CD14-positive monocyte (primary cell): ENCODE results near the gene IFITM2. TPM values are rescaled to one million over a fixed set of nuclear protein-coding genes. Genes with fewer than 3 reads are reported as not detected.
A peak's percentile ranks its signal among the peaks of the same experiment; 100 is the strongest.

ENCODE experiments used
- DNase-seq, 3 donors: peaks; one replicate each; pipeline ENCODE4 v3.0.0-alpha.2; 2011 to 2022
- H2AFZ ChIP-seq: 2 replicates; pipeline ENCODE4 v1.6.0; 2012; ENCODE audit warnings: mild to moderate bottlenecking, low read depth, low read length, inconsistent platforms; ENCODE audit not compliant: insufficient read depth, poor library complexity, severe bottlenecking
- H3K27ac ChIP-seq, 2 donors: 1 replicate in 1 of 2; 2 replicates in 1 of 2; pipeline ENCODE4 v1.5.1; 2012 to 2013; ENCODE audit warnings: low read length in 2 of 2, control low read depth in 1 of 2, inconsistent platforms in 1 of 2, low read depth in 1 of 2, mild to moderate bottlenecking in 1 of 2
- H3K27me3 ChIP-seq, 2 donors: one replicate each; pipeline versions ENCODE4 v1.6.0 to v1.6.1; 2011 to 2013; ENCODE audit warnings: low read length in 2 of 2; ENCODE audit not compliant: control insufficient read depth in 2 of 2, insufficient read depth in 2 of 2
- H3K36me3 ChIP-seq, 2 donors: replicated peaks in 1 of 2; 1 replicate in 1 of 2; 2 replicates in 1 of 2; pipeline versions ENCODE4 v1.5.1 to v1.6.1; 2012 to 2013; ENCODE audit warnings: low read length in 2 of 2, control low read depth in 1 of 2, inconsistent platforms in 1 of 2, mild to moderate bottlenecking in 1 of 2; ENCODE audit not compliant: insufficient read depth in 2 of 2, control insufficient read depth in 1 of 2
- H3K4me1 ChIP-seq, 2 donors: 1 replicate in 1 of 2; 2 replicates in 1 of 2; pipeline versions ENCODE4 v1.5.1 to v1.6.1; 2012 to 2013; ENCODE audit warnings: low read length in 2 of 2, control low read depth in 1 of 2, inconsistent platforms in 1 of 2, mild to moderate bottlenecking in 1 of 2, moderate library complexity in 1 of 2; ENCODE audit not compliant: insufficient read depth in 2 of 2, control insufficient read depth in 1 of 2
- H3K4me2 ChIP-seq: replicated peaks from 2 replicates; pipeline ENCODE3; 2012; ENCODE audit warnings: low read length, moderate library complexity, mild to moderate bottlenecking; ENCODE audit not compliant: poor library complexity, severe bottlenecking; ENCODE audit errors: extremely low read depth
- H3K4me3 ChIP-seq, 3 experiments: fragments of 200-600 bp in 1 of 3; sonication (generic) in 1 of 3; replicated peaks in 1 of 3; 1 replicate in 2 of 3; 2 replicates in 1 of 3; pipeline ENCODE4 v1.5.1; 2011 to 2013; ENCODE audit warnings: low read length in 3 of 3, mild to moderate bottlenecking in 3 of 3, control low read depth in 2 of 3, low read depth in 2 of 3, inconsistent platforms in 1 of 3, moderate library complexity in 1 of 3
- H3K79me2 ChIP-seq: 2 replicates; pipeline ENCODE4 v1.6.0; 2012; ENCODE audit warnings: mild to moderate bottlenecking, control low read depth, inconsistent platforms, low read length, moderate library complexity; ENCODE audit not compliant: insufficient read depth
- H3K9ac ChIP-seq: 2 replicates; pipeline ENCODE4 v1.6.0; 2017; ENCODE audit warnings: low read length, mild to moderate bottlenecking; ENCODE audit not compliant: insufficient read depth, poor library complexity, severe bottlenecking
- H3K9me3 ChIP-seq, 2 donors: replicated peaks in 1 of 2; 1 replicate in 1 of 2; 2 replicates in 1 of 2; pipeline versions ENCODE4 v1.5.1 to v1.6.1; 2012 to 2013; ENCODE audit warnings: low read length in 2 of 2, control low read depth in 1 of 2; ENCODE audit not compliant: control insufficient read depth in 1 of 2, insufficient read depth in 1 of 2
- H4K20me1 ChIP-seq: 2 replicates; pipeline ENCODE4 v1.6.0; 2012; ENCODE audit warnings: mild to moderate bottlenecking, low read length, control low read depth, moderate library complexity; ENCODE audit not compliant: insufficient read depth
- H3K27ac Mint-ChIP-seq, 7 donors: one replicate each; pipeline ENCODE4 v1.8.0; 2020; ENCODE audit warnings: mild to moderate bottlenecking in 7 of 7, mixed read lengths in 7 of 7, moderate library complexity in 6 of 7, inconsistent platforms in 2 of 7
- H3K27me3 Mint-ChIP-seq, 3 donors: one replicate each; pipeline ENCODE4 v1.8.0; 2021 to 2022; ENCODE audit warnings: low read depth in 3 of 3, mild to moderate bottlenecking in 3 of 3, mixed read lengths in 3 of 3, moderate library complexity in 3 of 3, inconsistent platforms in 1 of 3
- H3K36me3 Mint-ChIP-seq, 2 donors: one replicate each; pipeline ENCODE4 v1.8.0; 2020; ENCODE audit warnings: mixed read lengths in 2 of 2, inconsistent platforms in 1 of 2, mild to moderate bottlenecking in 1 of 2
- H3K4me1 Mint-ChIP-seq: one replicate; pipeline ENCODE4 v1.8.0; 2020; ENCODE audit warnings: mild to moderate bottlenecking, mixed read lengths
- H3K4me3 Mint-ChIP-seq, 2 donors: one replicate each; pipeline ENCODE4 v1.8.0; 2020; ENCODE audit warnings: mild to moderate bottlenecking in 2 of 2, mixed read lengths in 2 of 2, moderate library complexity in 1 of 2
- H3K9me3 Mint-ChIP-seq, 7 donors: one replicate each; pipeline ENCODE4 v1.8.0; 2020 to 2022; ENCODE audit warnings: mixed read lengths in 7 of 7, mild to moderate bottlenecking in 6 of 7, moderate library complexity in 6 of 7, inconsistent platforms in 2 of 7
- WGBS: methylation state at CpG from one replicate; pipeline ENCODE4 v1.1.5; 2013; ENCODE audit warnings: missing lambda C conversion rate; ENCODE audit not compliant: insufficient coverage; 5-methylcytosine and 5-hydroxymethylcytosine counted together
- intact Hi-C, 2 donors: fragments of 100-400 bp; cut with micrococcal nuclease; formaldehyde crosslinking; loops; one replicate each; pipeline versions ENCODE4 v1.15.0 to v1.15.1; 2023
- polyA plus RNA-seq, 3 donors: library from polyadenylated mRNA; depleted of rRNA in 1 of 3; unstranded in 2 of 3; stranded (reverse) in 1 of 3; fragments of 300-500 nt in 2 of 3; fragments of >200 nt in 1 of 3; fragmentation: Illumina TruSeq in 2 of 3; gene quantifications; 1 replicate in 2 of 3; 2 replicates in 1 of 3; pipeline ENCODE4 v1.2.3, GENCODE V29; 2012 to 2021
- TF ChIP-seq, protein P1 (sequence below): fragments of 200-600 bp; IDR thresholded peaks from one replicate; pipeline ENCODE4 v1.8.0; 2022; ENCODE audit warnings: antibody characterized with exemption, mild to moderate bottlenecking

Gene IFITM2
- polyA plus RNA-seq, 3 donors = 625 to 1,147 (median 705) TPM

DNA sequence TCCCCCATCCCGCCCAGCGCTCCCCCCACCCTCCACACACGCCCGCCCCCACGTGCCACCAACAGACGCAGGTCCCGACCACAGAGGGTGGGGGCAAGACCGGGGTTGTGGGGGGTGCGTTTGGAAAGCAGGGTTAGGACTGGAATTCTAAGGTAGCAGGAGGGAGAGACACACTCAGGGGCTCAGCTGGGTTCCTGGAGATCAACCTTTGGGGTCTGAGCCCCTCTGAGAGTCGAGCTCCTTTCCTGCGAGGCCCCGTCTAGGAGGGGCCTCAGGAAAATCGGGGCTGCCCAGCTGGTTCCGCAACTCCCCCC is 18.3 kb upstream of the IFITM2 start:
- Histone ChIP-seq H3K79me2 (no peaks in the 10 kb centered on the region), H4K20me1 (no peaks in the 10 kb centered on the region), H3K27me3 (peaks cover 0 to 25% of the 10 kb centered on the region in 2 donors), H2AFZ (peak overlapping the region; percentile 57), H3K36me3 (no peaks in the 10 kb centered on the region), H3K27ac (no peak overlapping the region), H3K4me3 (peak overlapping the region; percentile 21 to 67 (median 21)), H3K9ac (peak overlapping the region; percentile 9), H3K4me1 (peaks cover 14 to 20% of the 10 kb centered on the region in 2 donors), H3K4me2 (peak overlapping the region; percentile 92), H3K9me3 (no peaks in the 10 kb centered on the region)
- H3K4me3 Mint-ChIP-seq = peak overlapping the region; percentile 73 to 84
- peak overlapping the region in 2 of 7 donors; percentile 26 to 84 for H3K27ac Mint-ChIP-seq
- H3K9me3 Mint-ChIP-seq = peaks cover 0 to 9% (median 5%) of the 10 kb centered on the region in 7 donors
- intact Hi-C loops = loop anchor here in 1 of 2 donors (5.0 kb wide), 1 partner anchor 37 kb away; no protein-coding TSS in a partner anchor
- WGBS = 39% methylated on average over 7 of the region's 14 CpGs
- H3K27me3 Mint-ChIP-seq = peaks cover 27 to 52% (median 33%) of the 10 kb centered on the region in 3 donors
- H3K36me3 Mint-ChIP-seq = peaks cover 8 to 11% of the 10 kb centered on the region in 2 donors
- TF ChIP-seq, protein P1, sequence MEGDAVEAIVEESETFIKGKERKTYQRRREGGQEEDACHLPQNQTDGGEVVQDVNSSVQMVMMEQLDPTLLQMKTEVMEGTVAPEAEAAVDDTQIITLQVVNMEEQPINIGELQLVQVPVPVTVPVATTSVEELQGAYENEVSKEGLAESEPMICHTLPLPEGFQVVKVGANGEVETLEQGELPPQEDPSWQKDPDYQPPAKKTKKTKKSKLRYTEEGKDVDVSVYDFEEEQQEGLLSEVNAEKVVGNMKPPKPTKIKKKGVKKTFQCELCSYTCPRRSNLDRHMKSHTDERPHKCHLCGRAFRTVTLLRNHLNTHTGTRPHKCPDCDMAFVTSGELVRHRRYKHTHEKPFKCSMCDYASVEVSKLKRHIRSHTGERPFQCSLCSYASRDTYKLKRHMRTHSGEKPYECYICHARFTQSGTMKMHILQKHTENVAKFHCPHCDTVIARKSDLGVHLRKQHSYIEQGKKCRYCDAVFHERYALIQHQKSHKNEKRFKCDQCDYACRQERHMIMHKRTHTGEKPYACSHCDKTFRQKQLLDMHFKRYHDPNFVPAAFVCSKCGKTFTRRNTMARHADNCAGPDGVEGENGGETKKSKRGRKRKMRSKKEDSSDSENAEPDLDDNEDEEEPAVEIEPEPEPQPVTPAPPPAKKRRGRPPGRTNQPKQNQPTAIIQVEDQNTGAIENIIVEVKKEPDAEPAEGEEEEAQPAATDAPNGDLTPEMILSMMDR = no peak
- H3K4me1 Mint-ChIP-seq = peaks cover 17% of the 10 kb centered on the region
- DNase-seq = no peak

DNA sequence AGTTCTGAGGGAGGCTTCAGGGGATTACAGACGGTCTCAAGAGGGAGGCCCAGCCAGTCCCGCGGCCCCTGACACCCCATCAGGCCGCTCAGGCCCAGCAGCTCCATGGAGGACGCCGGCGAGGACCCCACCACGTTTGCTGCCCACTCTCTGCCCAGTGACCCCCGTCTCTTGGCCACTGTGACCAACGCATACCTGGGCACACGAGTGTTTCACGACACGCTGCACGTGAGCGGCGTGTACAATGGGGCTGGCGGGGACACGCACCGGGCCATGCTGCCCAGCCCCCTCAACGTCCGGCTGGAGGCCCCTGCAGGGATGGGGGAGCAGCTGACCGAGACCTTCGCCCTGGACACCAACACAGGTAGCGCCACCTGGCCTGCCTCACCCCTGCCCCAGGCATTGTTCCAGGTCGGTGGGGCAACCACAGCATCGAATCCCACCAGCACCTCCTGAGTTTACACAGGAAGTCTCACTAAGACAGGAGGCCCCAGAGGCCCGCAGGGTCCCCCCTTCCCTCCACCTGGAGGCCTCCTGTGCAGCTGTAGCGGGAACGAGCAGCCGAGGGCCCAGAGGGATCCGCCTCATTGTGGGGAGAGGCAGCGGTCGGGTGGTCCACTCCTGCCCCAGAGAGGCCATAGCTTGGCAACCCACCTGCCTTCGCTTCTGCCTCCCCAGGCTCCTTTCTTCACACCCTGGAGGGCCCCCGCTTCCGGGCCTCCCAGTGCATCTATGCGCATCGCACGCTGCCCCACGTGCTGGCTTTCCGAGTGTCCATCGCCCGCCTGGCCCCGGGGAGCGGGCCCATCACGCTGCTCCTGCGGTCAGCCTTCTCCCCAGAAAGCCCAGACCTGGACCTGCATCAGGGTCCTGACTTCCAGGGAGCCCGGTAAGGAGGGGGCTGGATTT is 17.6 kb upstream of the IFITM2 start:
- no peak overlapping the region for H3K27ac ChIP-seq
- no peaks in the 10 kb centered on the region for H3K9me3 ChIP-seq
- Mint-ChIP-seq H3K36me3 (peaks cover 10 to 11% of the 10 kb centered on the region in 2 donors), H3K27ac (peak overlapping the region in 2 of 7 donors; percentile 26 to 35), H3K27me3 (peaks cover 27 to 49% (median 33%) of the 10 kb centered on the region in 3 donors), H3K4me3 (peak overlapping the region; percentile 73 to 84), H3K9me3 (peaks cover 0 to 9% (median 5%) of the 10 kb centered on the region in 7 donors), H3K4me1 (peaks cover 17% of the 10 kb centered on the region)
- intact Hi-C loops = loop anchor here in 1 of 2 donors (5.0 kb wide), 1 partner anchor 38 kb away; no protein-coding TSS in a partner anchor
- H3K79me2 ChIP-seq = no peaks in the 10 kb centered on the region
- H3K4me2 ChIP-seq = peak overlapping the region; percentile 92
- H3K4me3 ChIP-seq = peak overlapping the region; percentile 21 to 67 (median 21)
- H4K20me1 ChIP-seq = no peaks in the 10 kb centered on the region
- H3K27me3 ChIP-seq = peaks cover 0 to 25% of the 10 kb centered on the region in 2 donors
- WGBS = 93% methylated on average over 48 of the region's 48 CpGs
- DNase-seq = no peak
- no peaks in the 10 kb centered on the region for H3K36me3 ChIP-seq
- TF ChIP-seq, protein P1 = no peak
- H3K9ac ChIP-seq = peak overlapping the region; percentile 9
- peaks cover 14 to 20% of the 10 kb centered on the region in 2 donors for H3K4me1 ChIP-seq
- H2AFZ ChIP-seq = peak overlapping the region; percentile 21
